Body of pancreas (tissue), 4 donors: ENCODE measurements around the gene PHACTR3.

Experiments
- CTCF ChIP-seq, 7 experiments: fragments of 450-650 bp in 4 of 7; fragments of 200-600 bp in 3 of 7; sonication (generic) in 3 of 7; IDR thresholded peaks; one replicate each; pipeline ENCODE4 v1.5.1; 2016 to 2019; ENCODE audit warnings: antibody characterized with exemption in 7 of 7
- POLR2A ChIP-seq, 3 donors: fragments of 450-650 bp; IDR thresholded peaks; one replicate each; pipeline ENCODE4 v1.6.1; 2016; ENCODE audit warnings: antibody characterized with exemption in 3 of 3, mild to moderate bottlenecking in 2 of 3

- TF ChIP-seq CTCF (IDR thresholded peaks at IDR 0.05), result no peak
- no peak for TF ChIP-seq POLR2A (IDR thresholded peaks at IDR 0.05)
Measured at GRCh38 chr20:59767656-59768055, 163.3 kb downstream of the PHACTR3 start.
